Measurements from ENCODE around the gene UPK3A.
A peak's percentile ranks its signal among the peaks of the same experiment; 100 is the strongest.

UPK3A gene

GRCh38 chr22:45308957-45309421 lies 24.2 kb downstream of the UPK3A start:
- peak in 1 of 2 experiments; percentile 49 for DNase-seq (ENCODE audit: low read depth in 1 of 2, low spot score in 1 of 2)
- Histone ChIP-seq H3K27me3 (ENCODE audit: insufficient read depth, poor library complexity, severe bottlenecking) (no peaks in the 10 kb centered on the region), H3K27ac (replicated peaks) (peak overlapping the region; percentile 81), H3K4me3 (replicated peaks; ENCODE audit: insufficient read depth, low read length) (peak overlapping the region; percentile 27)
- no peak; the same call in 1 of the 2 replicates for TF ChIP-seq SPI1 (IDR thresholded peaks at IDR 0.05; ENCODE audit: borderline replicate concordance, low read depth)
- TF ChIP-seq REST (IDR thresholded peaks at IDR 0.05; ENCODE audit: insufficient replicate concordance, low read depth) = no peak
- no peak for TF ChIP-seq GABPA (IDR thresholded peaks at IDR 0.05; ENCODE audit: low read depth)
- TF ChIP-seq POLR2AphosphoS5 (IDR thresholded peaks at IDR 0.05; ENCODE audit: low read depth) = no peak
- TF ChIP-seq, protein P1, sequence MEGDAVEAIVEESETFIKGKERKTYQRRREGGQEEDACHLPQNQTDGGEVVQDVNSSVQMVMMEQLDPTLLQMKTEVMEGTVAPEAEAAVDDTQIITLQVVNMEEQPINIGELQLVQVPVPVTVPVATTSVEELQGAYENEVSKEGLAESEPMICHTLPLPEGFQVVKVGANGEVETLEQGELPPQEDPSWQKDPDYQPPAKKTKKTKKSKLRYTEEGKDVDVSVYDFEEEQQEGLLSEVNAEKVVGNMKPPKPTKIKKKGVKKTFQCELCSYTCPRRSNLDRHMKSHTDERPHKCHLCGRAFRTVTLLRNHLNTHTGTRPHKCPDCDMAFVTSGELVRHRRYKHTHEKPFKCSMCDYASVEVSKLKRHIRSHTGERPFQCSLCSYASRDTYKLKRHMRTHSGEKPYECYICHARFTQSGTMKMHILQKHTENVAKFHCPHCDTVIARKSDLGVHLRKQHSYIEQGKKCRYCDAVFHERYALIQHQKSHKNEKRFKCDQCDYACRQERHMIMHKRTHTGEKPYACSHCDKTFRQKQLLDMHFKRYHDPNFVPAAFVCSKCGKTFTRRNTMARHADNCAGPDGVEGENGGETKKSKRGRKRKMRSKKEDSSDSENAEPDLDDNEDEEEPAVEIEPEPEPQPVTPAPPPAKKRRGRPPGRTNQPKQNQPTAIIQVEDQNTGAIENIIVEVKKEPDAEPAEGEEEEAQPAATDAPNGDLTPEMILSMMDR (IDR thresholded peaks at IDR 0.05; ENCODE audit: insufficient read depth, low read length) = no peak

DNA sequence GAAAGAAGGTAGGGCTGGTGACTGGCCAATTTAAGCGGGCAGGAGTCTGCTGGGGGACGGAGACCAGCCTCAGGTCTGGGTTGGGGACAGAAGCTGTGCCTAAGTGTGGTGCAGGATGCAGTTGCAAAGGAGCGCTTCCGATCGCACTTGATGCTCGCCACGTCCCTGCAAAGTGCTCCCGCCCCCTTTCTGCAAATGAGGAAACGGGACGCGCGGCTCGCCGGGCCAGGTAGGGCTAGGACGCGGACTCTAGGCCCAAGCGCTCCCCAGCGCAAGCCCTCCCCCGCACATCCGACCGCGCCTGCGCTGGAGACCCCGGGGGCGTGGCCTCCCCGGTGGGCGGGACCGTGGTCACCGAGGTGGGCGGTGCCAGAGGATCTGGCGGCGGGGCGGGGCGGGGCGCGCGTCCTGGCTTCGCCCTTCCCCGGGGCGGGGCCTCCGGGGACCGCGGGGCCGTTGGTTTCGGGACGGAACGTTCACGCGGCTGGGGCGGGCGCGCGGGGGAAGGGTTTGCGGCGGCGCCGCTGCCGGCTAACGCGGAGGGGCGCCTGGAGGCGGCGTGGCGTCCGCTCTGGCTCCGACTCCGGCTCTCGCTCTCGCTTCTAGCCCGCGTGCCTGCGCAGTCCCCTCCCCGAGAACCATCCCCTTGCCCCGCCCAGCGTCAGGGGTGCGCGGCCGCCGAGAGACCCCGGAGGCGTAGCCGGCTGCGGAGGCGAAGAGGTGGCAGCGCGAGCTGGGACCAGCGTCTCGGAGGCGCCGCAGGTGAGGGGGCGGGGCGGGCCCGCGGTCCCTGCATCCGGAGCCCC lies 24.9 kb downstream of the UPK3A start, which contains the start of gene FAM118A:
Gene FAM118A, plus strand, starts transcription at position 513 of the 806 bp plus-strand sequence. CDS start 12,446 bp downstream, outside the sequence.
- Histone ChIP-seq H3K4me3 (replicated peaks; ENCODE audit: insufficient read depth, low read length) (peak within 1 kb of the TSS; percentile 84), H3K27ac (replicated peaks) (peak within 1 kb of the TSS; percentile 81)

More for the DNA sequence above, 24.9 kb downstream of the UPK3A start, which contains the start of gene FAM118A:
- DNase-seq (ENCODE audit: low read depth in 1 of 2, low spot score in 1 of 2) = peak; percentile 94 to 96
- no peaks in the 10 kb centered on the region for H3K27me3 ChIP-seq (ENCODE audit: insufficient read depth, poor library complexity, severe bottlenecking)
- TF ChIP-seq POLR2AphosphoS5 (IDR thresholded peaks at IDR 0.05; ENCODE audit: low read depth) (peak; percentile 68), GABPA (IDR thresholded peaks at IDR 0.05; ENCODE audit: low read depth) (peak; percentile 82), SPI1 (IDR thresholded peaks at IDR 0.05; ENCODE audit: borderline replicate concordance, low read depth) (peak; percentile 83), REST (IDR thresholded peaks at IDR 0.05; ENCODE audit: insufficient replicate concordance, low read depth) (peak; percentile 36)
- TF ChIP-seq, protein P1 (IDR thresholded peaks at IDR 0.05; ENCODE audit: insufficient read depth, low read length) = no peak
